HTR-8/SVneo (cell line): Measurements from ENCODE around the gene TMEM232.

ENCODE experiments used
- DNase-seq: peaks from one replicate; pipeline ENCODE4 v3.0.0; 2011; ENCODE audit warnings: low spot score, mixed read lengths; ENCODE audit not compliant: insufficient read length
- FAIRE-seq: peaks from 2 replicates; lab custom pipeline; 2011; peaks lifted over from hg19 to GRCh38; lab: Jason Lieb, UNC

Gene TMEM232

DNA sequence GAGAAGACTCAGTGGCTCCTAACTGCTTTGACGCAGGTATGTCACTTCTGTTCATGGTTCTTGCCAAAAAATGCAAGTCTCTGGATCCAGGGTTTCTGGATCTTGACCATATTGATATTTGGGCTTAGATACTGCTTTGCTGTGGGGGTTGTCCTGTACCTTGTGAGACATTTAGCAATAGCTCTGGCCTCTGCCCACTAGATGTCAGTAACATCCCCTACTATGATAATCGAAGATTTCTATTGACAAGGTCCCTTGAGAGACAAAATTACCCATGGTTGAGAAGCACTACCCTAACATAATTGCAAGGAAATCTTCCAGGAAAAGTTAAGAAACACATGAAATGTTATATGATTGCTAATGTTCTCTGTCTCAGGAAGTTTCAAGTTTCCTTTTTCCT, 285.4 kb downstream of the TMEM232 start:
- peak; percentile 2 for DNase-seq
- FAIRE-seq, result no peak

DNA sequence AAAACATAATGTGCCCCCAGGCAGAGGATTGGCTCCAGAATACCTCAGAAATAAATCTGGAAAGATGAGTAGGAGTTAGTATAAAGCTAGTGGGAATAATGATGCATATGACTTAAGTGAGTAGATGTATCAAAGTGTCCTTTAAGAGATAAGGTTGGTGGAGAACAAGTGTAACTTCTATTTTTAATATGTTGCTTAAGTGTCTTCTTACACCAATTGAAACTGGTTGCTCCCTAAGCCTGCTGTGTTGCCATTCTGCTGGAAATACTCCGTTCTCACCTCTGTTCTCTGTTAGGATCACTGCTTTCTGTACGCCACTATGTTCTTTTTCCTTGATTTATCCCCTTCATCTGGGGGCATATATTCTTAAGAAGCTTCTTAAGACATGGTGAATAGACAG, 286.4 kb downstream of the TMEM232 start:
- FAIRE-seq (no peak), DNase-seq (no peak)

DNA sequence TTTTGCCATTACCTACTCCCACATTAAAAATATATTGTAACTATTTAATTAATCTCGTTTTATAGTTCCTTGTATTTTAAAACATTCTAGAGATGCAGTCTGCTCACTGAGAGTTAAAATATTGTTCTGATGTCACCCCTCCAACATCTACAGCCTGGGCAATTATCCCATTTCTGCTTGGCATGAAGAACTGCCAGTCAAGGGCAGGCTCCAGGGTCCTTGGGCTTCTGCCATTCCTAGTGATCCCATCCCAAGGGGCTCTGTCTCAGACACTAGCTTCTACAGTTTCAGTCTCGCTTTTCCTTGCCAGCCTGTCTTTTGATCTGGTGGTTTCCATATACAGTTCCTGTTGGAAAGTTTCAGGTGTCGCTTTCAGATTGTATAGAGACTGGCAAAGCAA, 287.2 kb downstream of the TMEM232 start:
- DNase-seq (no peak), FAIRE-seq (no peak)

DNA sequence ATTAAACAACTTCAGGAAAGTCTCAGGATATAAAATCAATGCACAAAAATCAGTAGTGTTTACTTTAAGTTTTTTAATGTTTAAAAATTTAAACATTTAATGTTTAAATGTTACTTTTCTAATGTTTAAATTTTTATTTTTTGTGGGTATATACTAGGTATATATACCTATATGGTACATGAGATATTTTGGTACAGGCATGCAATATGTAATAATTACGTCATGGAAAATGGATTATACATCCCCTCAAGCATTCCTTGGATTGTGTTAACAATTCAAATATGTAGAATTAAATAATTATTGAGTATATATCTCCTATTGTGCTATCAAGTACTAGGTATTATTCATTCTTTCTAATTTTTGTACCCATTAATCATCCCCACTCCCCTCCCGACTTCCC, 291.3 kb downstream of the TMEM232 start:
- no peak for DNase-seq
- no peak for FAIRE-seq

DNA sequence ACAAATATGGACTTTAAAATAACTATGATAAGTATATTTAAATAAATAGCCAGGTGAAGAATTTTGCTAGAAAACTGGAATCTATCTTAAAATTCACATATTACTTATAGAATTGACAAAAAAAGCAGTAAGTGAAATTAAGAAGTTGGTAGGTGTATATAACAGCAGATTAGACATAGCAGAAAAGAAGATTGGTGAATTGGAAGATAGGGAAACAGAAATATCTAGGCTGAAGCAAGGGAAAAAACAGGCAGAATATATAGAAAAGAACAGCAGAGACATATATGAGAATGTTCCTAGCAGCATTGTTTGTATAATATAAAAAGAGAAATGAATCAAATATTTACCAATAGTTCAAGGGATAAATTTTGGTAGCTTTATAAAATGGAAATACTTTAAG, 294.9 kb downstream of the TMEM232 start:
- DNase-seq (no peak), FAIRE-seq (no peak)

DNA sequence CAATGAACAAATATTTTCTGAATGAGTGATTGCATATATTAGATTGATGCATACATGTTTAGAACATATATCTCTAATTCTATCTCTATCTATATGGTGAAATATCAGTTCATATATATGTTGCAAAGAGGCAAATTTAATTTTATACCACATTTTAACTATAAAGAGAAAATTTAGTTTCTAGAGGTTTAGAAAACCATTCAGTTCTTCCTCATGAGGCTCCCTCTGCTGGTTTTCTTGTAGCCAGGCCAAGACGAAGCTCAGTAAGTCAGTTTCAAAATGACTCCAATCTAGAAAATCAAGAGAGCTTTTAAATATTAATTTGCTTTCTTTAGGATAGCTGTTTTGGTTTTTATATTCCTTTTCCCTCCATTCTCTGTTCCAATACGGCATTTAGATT, 312.1 kb downstream of the TMEM232 start:
- no peak for FAIRE-seq
- DNase-seq, result no peak

DNA sequence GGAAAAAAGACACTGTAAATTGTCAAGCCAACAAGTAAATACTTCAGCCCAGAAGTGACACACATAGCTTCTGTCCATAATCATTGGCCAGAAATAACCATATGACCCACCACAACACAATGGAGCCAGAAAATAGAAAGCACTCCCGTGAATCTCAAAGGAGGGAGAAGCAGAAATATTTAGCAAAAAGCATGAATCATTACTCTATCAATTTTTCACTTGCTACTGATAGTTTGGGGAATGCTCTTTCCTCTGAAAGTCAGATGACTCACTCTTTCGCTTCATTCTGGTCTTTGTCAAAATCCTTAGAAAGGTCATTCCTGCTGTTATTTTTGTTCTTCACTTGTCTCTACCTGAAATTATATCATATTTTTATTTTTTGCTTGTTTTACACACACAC, 312.6 kb downstream of the TMEM232 start:
- FAIRE-seq, result no peak

DNA sequence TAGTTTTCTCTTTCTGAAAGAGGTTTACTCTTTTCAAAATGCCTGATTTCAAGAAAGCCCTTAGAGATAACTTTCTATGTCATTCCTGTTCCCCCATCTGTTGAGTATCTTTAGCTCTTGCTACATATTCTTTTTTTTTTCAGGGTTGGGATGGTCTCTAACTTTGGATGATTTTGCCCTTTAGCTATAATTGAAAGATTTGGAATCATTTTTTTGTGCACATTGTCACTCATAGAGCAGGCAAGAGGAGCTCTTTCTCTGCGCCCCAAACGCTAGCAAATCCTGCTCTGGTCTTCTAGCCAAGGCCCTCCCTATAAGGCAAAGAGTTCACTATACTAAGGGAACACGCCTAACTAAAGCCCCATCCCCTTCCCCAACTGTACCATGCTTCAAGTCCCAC, 316.9 kb downstream of the TMEM232 start:
- DNase-seq, result no peak
- FAIRE-seq, result no peak

More for the DNA sequence above, 312.6 kb downstream of the TMEM232 start:
- DNase-seq, result no peak

DNA sequence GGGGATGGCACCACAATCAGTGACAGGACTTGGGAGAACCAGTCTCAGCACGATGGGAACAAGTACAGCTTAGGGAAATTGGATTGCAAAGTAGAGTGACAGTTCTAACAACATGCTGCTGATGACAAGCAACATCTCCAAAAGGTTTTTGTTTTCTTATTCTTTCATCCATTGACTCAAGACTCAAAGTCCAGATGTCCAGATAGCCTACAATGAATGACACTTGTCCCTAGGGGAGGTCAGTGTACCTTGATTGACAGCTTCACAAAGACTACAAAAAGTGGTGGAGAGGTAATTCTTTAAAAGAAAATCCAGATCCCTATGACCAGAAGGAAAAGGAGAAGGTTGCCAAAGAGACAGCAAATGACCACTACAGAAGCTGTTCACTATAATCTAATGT, 323.9 kb downstream of the TMEM232 start:
- no peak for FAIRE-seq

DNA sequence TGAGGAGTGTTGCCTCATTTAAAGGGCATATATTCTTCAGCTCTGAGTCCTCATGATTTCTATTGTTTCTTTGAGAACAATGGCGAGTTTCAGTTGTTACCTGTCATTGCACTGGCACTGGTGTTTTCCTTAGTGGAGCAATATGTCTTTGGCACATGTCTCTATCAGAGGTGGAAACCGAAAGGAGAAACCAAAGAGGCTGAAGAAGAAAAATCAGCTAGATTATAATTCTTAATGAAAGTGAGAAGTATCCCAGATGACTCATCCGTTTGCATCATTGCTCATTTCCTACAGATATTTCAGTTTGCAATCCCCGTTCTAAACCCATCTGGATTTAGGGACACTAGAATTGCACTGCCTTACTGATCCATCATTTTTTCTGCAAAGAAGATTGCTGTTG, 324.6 kb downstream of the TMEM232 start:
- FAIRE-seq (no peak), DNase-seq (no peak)

More for the DNA sequence above, 323.9 kb downstream of the TMEM232 start:
- DNase-seq, result no peak

DNA sequence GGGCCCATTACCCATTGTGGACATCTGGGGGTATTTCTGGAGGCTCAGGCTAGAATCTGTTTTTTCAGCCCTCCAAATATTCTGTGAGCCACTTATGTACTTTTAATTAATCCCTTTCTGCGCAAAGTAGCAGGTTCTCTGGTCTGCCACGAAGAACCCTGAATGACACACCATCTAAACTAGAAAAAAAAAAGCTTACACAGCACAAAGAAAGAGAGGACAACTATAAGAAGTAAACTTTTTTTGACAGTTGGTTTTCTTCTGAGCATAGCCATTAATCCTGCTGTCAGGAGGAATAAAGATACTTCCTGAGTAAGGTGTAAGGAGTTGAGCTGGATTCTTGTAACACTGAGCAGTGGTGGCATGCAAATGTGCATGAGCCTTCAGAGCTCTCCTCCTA, 327.5 kb downstream of the TMEM232 start:
- DNase-seq, result no peak
- no peak for FAIRE-seq

DNA sequence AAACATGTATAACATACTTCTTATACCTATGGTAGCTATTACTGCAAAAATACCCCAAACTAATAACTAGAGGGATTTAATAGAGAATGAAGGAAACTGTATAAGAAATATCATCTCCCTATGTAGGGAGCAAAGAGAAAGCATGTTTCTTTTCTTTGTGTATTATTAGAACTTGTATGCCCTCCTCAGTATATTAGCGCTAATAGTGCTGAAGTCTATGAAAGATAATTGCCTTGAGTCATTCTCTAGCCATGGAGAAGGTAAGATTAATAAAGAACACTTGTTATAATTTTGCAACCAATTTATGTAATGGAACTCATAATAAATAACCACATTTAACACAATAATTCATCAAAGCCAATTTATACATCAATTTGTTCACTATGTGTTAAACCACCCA, 329.2 kb downstream of the TMEM232 start:
- DNase-seq (no peak), FAIRE-seq (no peak)

DNA sequence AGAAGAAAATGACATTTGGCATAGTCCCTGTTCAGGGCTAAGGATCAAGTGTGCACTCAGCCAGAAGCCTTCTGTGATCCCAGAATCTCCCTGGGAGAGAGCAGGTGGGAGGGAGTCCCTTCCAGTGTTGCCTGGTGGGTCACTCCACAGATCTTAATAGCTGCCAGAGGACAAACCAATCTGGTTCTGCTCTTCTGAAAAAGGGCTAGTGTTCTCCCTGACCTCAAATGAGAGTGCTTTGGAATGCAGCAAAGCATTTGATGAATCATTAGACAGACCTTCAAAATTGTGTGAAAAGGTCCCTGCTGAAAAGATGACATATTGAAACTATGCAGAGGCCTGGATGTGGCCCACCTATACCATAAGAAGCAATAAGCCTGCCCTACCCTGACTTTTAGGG, 339.7 kb downstream of the TMEM232 start:
- FAIRE-seq, result no peak
- DNase-seq, result peak; percentile 7

DNA sequence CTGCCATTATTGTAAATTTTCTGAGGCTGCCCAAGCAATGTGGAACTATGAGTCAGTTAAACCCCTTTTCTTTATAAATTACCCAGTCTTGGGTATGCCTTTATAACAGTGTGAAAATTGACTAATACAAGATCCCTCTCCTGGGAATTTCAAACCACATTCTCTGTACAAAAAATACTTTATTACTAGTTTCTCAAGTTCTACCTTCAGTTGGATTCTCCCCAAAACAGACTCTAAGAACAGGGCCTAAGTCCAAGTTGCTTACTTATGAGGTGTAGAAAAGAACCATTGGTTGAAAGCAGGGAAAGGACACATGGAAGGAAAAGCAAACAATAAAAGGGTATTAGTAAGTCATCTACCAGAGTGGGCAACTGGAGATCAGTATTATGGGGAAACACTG, 343.2 kb downstream of the TMEM232 start:
- FAIRE-seq (no peak), DNase-seq (no peak)

DNA sequence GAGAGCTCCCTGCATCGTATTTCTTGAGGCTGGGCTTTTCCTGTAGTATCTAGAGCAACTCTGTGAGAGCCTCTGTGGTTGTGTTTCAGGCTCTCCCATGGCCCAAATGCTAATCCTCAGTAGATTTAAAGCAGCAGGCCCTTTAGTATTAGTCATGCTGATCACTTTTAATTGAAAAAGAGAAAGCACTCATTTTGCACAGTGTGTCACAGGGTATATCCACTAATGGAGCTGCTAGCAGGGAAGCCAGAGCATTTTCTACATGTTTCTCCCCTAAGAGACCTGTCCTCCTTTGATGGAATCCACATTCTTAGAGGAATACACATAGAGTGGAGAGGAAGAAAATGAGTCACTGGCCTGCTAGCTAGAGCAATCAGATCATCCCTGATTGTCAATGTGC, 348.5 kb downstream of the TMEM232 start:
- DNase-seq, result peak; percentile 2
- no peak for FAIRE-seq

DNA sequence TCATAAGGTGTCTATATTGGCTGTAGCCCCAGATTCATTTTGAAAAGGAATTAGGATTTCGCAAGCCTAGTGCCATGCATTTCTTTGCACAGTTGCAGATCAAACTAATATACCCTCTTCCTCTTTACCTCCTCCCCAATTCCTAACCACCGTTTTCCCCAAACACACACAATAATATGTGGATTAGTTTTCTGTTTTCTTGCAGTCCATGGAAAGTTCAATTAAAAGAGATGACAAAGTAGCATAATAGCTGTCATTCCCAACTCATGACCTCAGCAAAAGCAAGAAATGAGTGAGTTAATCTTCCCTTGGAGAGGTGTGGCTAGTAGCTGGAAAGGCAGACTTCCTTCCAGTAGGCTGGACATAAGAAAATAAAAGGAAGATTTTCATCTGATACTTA, 349.1 kb downstream of the TMEM232 start:
- FAIRE-seq, result no peak

DNA sequence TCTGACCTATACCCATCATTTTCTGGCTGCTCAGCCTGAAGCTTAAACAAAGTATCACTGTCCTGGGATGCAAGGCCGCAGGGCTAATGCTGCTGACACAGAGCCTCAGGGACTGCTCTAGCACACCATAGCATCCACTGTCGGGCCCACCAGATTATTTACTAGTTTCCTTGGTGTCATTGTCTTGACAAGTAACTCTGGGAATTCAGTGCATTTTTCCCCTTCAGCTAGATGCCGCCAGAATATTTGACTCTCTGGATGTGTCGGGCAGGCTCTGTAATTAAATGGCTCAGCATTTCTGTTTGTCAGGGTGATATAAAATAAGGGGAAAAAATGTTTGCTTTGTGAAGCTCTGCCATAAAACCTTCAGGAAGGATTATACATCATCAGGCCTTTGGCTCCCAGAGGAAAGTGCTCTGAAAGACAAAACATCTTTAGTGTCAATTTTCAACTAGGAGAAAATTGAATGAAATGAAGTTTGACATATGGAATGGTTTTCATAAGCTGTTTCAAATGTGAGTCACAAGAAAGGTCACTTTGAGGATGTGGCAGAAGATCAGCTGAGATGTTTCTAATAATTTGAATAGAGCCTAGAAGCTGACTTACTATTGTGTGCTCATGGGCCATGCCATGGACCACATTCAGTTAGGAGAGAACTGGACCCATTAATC, 350.1 kb downstream of the TMEM232 start:
- no peak for FAIRE-seq
- no peak for DNase-seq

More for the DNA sequence above, 349.1 kb downstream of the TMEM232 start:
- no peak for DNase-seq

DNA sequence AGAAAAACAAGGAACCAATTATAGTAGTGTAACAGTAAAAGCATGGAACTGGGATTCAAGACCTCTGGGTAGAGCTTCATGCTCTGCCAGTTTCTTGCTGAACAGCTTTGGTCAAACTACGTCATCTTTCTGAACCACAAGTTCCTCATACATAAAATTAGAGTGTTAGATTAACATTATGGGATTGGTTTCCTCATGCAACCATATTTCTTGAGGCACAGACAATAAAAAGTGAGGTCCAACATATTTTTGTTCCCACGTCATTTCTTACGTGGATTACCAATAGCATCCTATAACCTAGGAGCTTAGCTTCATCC, 354.8 kb downstream of the TMEM232 start:
- FAIRE-seq (no peak), DNase-seq (no peak)

DNA sequence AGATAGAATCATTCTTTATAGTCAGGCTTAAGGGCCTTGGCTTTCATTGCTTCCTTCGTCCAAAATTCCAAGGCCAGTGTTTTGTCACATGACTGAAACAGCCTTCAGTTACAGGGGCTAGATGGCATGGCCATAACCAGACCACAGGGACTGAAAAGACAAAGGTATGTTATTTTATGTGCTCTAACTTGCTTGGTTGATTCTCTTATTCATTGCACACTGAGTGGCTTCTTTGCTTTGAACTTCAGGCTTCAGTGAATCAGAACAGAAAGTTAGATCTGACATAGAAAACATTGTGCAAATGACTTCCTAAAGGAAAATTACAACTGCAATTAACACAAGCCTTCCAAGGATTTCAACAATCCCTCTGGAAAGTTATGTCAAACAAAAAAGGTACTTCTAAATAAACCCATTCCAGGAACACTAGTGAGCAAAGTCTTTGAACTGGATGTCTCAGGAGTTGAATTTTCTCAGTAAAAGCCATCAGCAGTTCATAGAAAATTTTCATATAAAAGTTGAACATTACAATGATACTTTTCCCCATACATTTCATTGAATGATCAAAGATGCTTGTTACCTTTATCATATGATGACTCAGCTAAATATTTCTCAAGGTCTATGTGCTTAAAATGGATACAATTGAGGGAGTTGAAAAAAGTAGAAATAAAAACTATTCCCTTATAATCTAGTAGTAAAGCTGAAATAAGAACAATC, 355.3 kb downstream of the TMEM232 start:
- DNase-seq (no peak), FAIRE-seq (no peak)
